GM12874 (cell line): ENCODE results near the gene FOXL3.

Experiments
- CTCF ChIP-seq: IDR thresholded peaks from 2 replicates; pipeline ENCODE4 v1.5.1; 2011; ENCODE audit warnings: low read depth, mild to moderate bottlenecking, control low read depth, low read length, moderate library complexity; ENCODE audit not compliant: insufficient read depth

Gene FOXL3

GRCh38 chr7:274266-274665 lies 15.7 kb upstream of the FOXL3 start:
- no peak for TF ChIP-seq CTCF

GRCh38 chr7:276230-276835 lies 13.6 kb upstream of the FOXL3 start:
- TF ChIP-seq CTCF, result no peak

- no peak for TF ChIP-seq CTCF
Observed at GRCh38 chr7:277228-277627, 12.7 kb upstream of the FOXL3 start.

GRCh38 chr7:278081-278480 lies 11.9 kb upstream of the FOXL3 start:
- no peak for TF ChIP-seq CTCF

GRCh38 chr7:279821-280220 lies 10.1 kb upstream of the FOXL3 start:
- TF ChIP-seq CTCF, result no peak

GRCh38 chr7:280461-280860 lies 9.5 kb upstream of the FOXL3 start:
- no peak for TF ChIP-seq CTCF

- no peak for TF ChIP-seq CTCF
Observed at GRCh38 chr7:281637-282036, 8.3 kb upstream of the FOXL3 start.
